HepG2 (cell line): ENCODE results near the gene CD19. TPM values are rescaled to one million over a fixed set of nuclear protein-coding genes. Genes with fewer than 3 reads are reported as not detected.

ENCODE experiments used
- ATF3 ChIP-seq: sonication (generic); formaldehyde crosslinking; IDR thresholded peaks from 2 replicates; pipeline ENCODE4 v1.4.0; 2020; ENCODE audit warnings: missing genetic modification reagents
- FOXC1 ChIP-seq: sonication (generic); formaldehyde crosslinking; IDR thresholded peaks from 2 replicates; pipeline ENCODE4 v1.8.0; 2022; ENCODE audit warnings: mild to moderate bottlenecking, missing genetic modification reagents, borderline replicate concordance
- MYPOP ChIP-seq: sonication (generic); formaldehyde crosslinking; IDR thresholded peaks from 2 replicates; pipeline ENCODE4 v1.8.1; 2023; ENCODE audit warnings: mild to moderate bottlenecking, moderate library complexity, missing genetic modification reagents
- MZF1 ChIP-seq: sonication (generic); formaldehyde crosslinking; IDR thresholded peaks from 2 replicates; pipeline ENCODE4 v1.8.1; 2023; ENCODE audit warnings: mild to moderate bottlenecking, missing genetic modification reagents, borderline replicate concordance
- PHF20 ChIP-seq: sonication (generic); formaldehyde crosslinking; IDR thresholded peaks from 2 replicates; pipeline ENCODE4 v1.5.0; 2020; ENCODE audit warnings: mild to moderate bottlenecking, missing genetic modification reagents
- PHF8 ChIP-seq: sonication (generic); formaldehyde crosslinking; IDR thresholded peaks from 2 replicates; pipeline ENCODE4 v1.5.0; 2020; ENCODE audit warnings: missing genetic modification reagents
- POGK ChIP-seq: sonication (generic); formaldehyde crosslinking; conservative IDR thresholded peaks from 2 replicates; pipeline ENCODE4 v1.8.0; 2022; ENCODE audit warnings: mild to moderate bottlenecking, moderate library complexity, missing genetic modification reagents
- TFE3 ChIP-seq: IDR thresholded peaks from 2 replicates; pipeline ENCODE4 v1.6.1; 2016
- ZNF20 ChIP-seq: sonication (generic); formaldehyde crosslinking; IDR thresholded peaks from 2 replicates; pipeline ENCODE4 v1.4.0; 2020; ENCODE audit warnings: mild to moderate bottlenecking, moderate library complexity, missing genetic modification reagents
- ZNF292 ChIP-seq: sonication (generic); formaldehyde crosslinking; IDR thresholded peaks from 2 replicates; pipeline ENCODE4 v1.8.1; 2022; ENCODE audit warnings: mild to moderate bottlenecking, low read depth, missing genetic modification reagents, borderline replicate concordance
- ZNF552 ChIP-seq: sonication (generic); formaldehyde crosslinking; IDR thresholded peaks from 2 replicates; pipeline ENCODE4 v1.9.0; 2022; ENCODE audit warnings: missing genetic modification reagents, mild to moderate bottlenecking, borderline replicate concordance
- ZNF646 ChIP-seq: sonication (generic); formaldehyde crosslinking; IDR thresholded peaks from 2 replicates; pipeline ENCODE4 v1.9.0; 2021; ENCODE audit warnings: mild to moderate bottlenecking, missing genetic modification reagents
- ZNF841 ChIP-seq: sonication (generic); formaldehyde crosslinking; IDR thresholded peaks from 2 replicates; pipeline ENCODE4 v1.8.1; 2023; ENCODE audit warnings: missing genetic modification reagents, borderline replicate concordance
- ZXDC ChIP-seq: sonication (generic); formaldehyde crosslinking; IDR thresholded peaks from 2 replicates; pipeline ENCODE4 v1.5.0; 2020; ENCODE audit warnings: mild to moderate bottlenecking, missing genetic modification reagents
- polyA plus RNA-seq, 8 experiments: library from polyadenylated mRNA; depleted of rRNA in 3 of 8; stranded (reverse) in 7 of 8; unstranded in 1 of 8; fragments of >200 nt; fragmentation: Illumina TruSeq in 4 of 8; extraction: Trizol in 4 of 8; gene quantifications; 2 replicates each; pipeline versions ENCODE4 v1.2.1 to v1.2.3, GENCODE V29; 2011 to 2016; ENCODE audit warnings: low read depth in 4 of 8, missing spikeins in 1 of 8, mixed read lengths in 1 of 8; ENCODE audit not compliant: insufficient read depth in 1 of 8
- total RNA-seq, 5 experiments: library from RNA; depleted of rRNA; stranded (reverse); fragments of >200 nt; fragmentation: Illumina TruSeq; extraction: Trizol; gene quantifications; 2 replicates each; pipeline ENCODE4 v1.2.3, GENCODE V29; 2016; ENCODE audit warnings: low read depth in 1 of 5

The CD19 gene
- total and polyA plus RNA-seq, 2 of the 13 experiments (the other 11 are each of a cell fraction or from before 2014, with no cell fraction given) = 0.55 to 1.1 TPM

- TF ChIP-seq POGK (CRISPR knock-in tag) (peak; percentile 81), PHF8 (CRISPR knock-in tag) (peak; percentile 84), ATF3 (CRISPR knock-in tag) (no peak), ZNF841 (no peak), MYPOP (CRISPR knock-in tag) (peak; percentile 84), ZNF292 (CRISPR knock-in tag) (no peak), ZNF646 (no peak), ZNF20 (CRISPR knock-in tag) (peak; percentile 66; the same call in 1 of the 2 replicates), TFE3 (CRISPR knock-in tag) (no peak), PHF20 (CRISPR knock-in tag) (peak; percentile 79), ZXDC (CRISPR knock-in tag) (no peak), MZF1 (CRISPR knock-in tag) (no peak), ZNF552 (CRISPR knock-in tag) (no peak), FOXC1 (CRISPR knock-in tag) (peak; percentile 83; the same call in 1 of the 2 replicates)
Observed at GRCh38 chr16:28950648-28951409, 19.1 kb downstream of the CD19 start, which contains the start of gene NFATC2IP (continued).
